Liver (tissue), 9 donors: Measurements from ENCODE around the gene JDP2. TPM values are rescaled to one million over a fixed set of nuclear protein-coding genes. Genes with fewer than 3 reads are reported as not detected.

Experiments
- DNase-seq: peaks from one replicate; pipeline ENCODE4 v3.0.0-alpha.2; 2017; ENCODE audit warnings: low spot score
- H3K27ac ChIP-seq, 2 donors: one replicate each; pipeline ENCODE4 v1.7.0; 2013; ENCODE audit warnings: inconsistent platforms in 2 of 2, low read length in 2 of 2, control low read depth in 1 of 2, low read depth in 1 of 2, mild to moderate bottlenecking in 1 of 2
- H3K27me3 ChIP-seq, 4 donors: one replicate each; pipeline versions ENCODE4 v1.6.1 to v1.7.0; 2013; ENCODE audit warnings: low read length in 3 of 4, inconsistent platforms in 1 of 4, mild to moderate bottlenecking in 1 of 4, moderate library complexity in 1 of 4; ENCODE audit not compliant: control insufficient read depth in 4 of 4, insufficient read depth in 4 of 4
- H3K36me3 ChIP-seq, 4 donors: one replicate each; pipeline versions ENCODE4 v1.6.1 to v1.7.0; 2013; ENCODE audit warnings: low read length in 3 of 4, mild to moderate bottlenecking in 3 of 4, low read depth in 1 of 4, moderate library complexity in 1 of 4; ENCODE audit not compliant: control insufficient read depth in 4 of 4, insufficient read depth in 3 of 4
- H3K4me1 ChIP-seq, 4 donors: one replicate each; pipeline versions ENCODE4 v1.6.1 to v1.7.0; 2013; ENCODE audit warnings: low read length in 3 of 4, mild to moderate bottlenecking in 3 of 4, moderate library complexity in 1 of 4; ENCODE audit not compliant: control insufficient read depth in 4 of 4, insufficient read depth in 4 of 4
- H3K4me3 ChIP-seq, 3 donors: one replicate each; pipeline versions ENCODE4 v1.6.1 to v1.7.0; 2013; ENCODE audit warnings: low read length in 3 of 3, control low read depth in 1 of 3, low read depth in 1 of 3, mild to moderate bottlenecking in 1 of 3
- H3K9ac ChIP-seq, 2 donors: one replicate each; pipeline ENCODE4 v1.7.0; 2013; ENCODE audit warnings: low read length in 2 of 2, mild to moderate bottlenecking in 2 of 2, moderate library complexity in 2 of 2, control low read depth in 1 of 2, low read depth in 1 of 2
- H3K9me3 ChIP-seq, 4 donors: one replicate each; pipeline versions ENCODE4 v1.6.1 to v1.7.0; 2013; ENCODE audit warnings: low read length in 3 of 4; ENCODE audit not compliant: control insufficient read depth in 4 of 4
- ATF3 ChIP-seq: IDR thresholded peaks from 2 replicates; pipeline ENCODE4 v1.6.1; 2016; ENCODE audit warnings: antibody characterized with exemption
- CTCF ChIP-seq: fragments of 150-350 bp; IDR thresholded peaks from 2 replicates; pipeline ENCODE4 v1.5.1; 2017; ENCODE audit warnings: improper control_type of control experiment, low read depth, low read length; ENCODE audit not compliant: missing input control
- EGR1 ChIP-seq, 2 donors: IDR thresholded peaks; 2 replicates each; pipeline ENCODE4 v1.6.1; 2016 to 2018; ENCODE audit warnings: antibody characterized with exemption in 2 of 2, low read depth in 2 of 2
- GABPA ChIP-seq, 2 donors: IDR thresholded peaks in 1 of 2; conservative IDR thresholded peaks in 1 of 2; 2 replicates each; pipeline ENCODE4 v1.6.1; 2016; ENCODE audit warnings: antibody characterized with exemption in 2 of 2, mild to moderate bottlenecking in 1 of 2, moderate library complexity in 1 of 2
- HNF4A ChIP-seq, 2 donors: conservative IDR thresholded peaks; 2 replicates each; pipeline ENCODE4 v1.6.1; 2016; ENCODE audit warnings: antibody characterized with exemption in 2 of 2, mild to moderate bottlenecking in 2 of 2
- HNF4G ChIP-seq: IDR thresholded peaks from 2 replicates; pipeline ENCODE4 v1.6.1; 2016; ENCODE audit warnings: antibody characterized with exemption
- JUND ChIP-seq, 2 donors: IDR thresholded peaks; 2 replicates each; pipeline ENCODE4 v1.6.1; 2016; ENCODE audit warnings: antibody characterized with exemption in 2 of 2
- MAX ChIP-seq: IDR thresholded peaks from 2 replicates; pipeline ENCODE4 v1.6.1; 2016; ENCODE audit warnings: antibody characterized with exemption
- NR2F2 ChIP-seq: IDR thresholded peaks from 2 replicates; pipeline ENCODE4 v1.6.1; 2016; ENCODE audit warnings: antibody characterized with exemption
- RAD21 ChIP-seq, 2 donors: IDR thresholded peaks; 2 replicates each; pipeline ENCODE4 v1.6.1; 2016; ENCODE audit warnings: antibody characterized with exemption in 2 of 2, mild to moderate bottlenecking in 2 of 2
- REST ChIP-seq: IDR thresholded peaks from 2 replicates; pipeline ENCODE4 v1.6.1; 2016; ENCODE audit warnings: antibody characterized with exemption, mild to moderate bottlenecking
- RXRA ChIP-seq, 2 donors: IDR thresholded peaks; 2 replicates each; pipeline ENCODE4 v1.6.1; 2017 to 2018; ENCODE audit warnings: antibody characterized with exemption in 2 of 2, mild to moderate bottlenecking in 1 of 2
- SP1 ChIP-seq: IDR thresholded peaks from 2 replicates; pipeline ENCODE4 v1.6.1; 2018; ENCODE audit warnings: antibody characterized with exemption, mild to moderate bottlenecking
- TAF1 ChIP-seq: conservative IDR thresholded peaks from 2 replicates; pipeline ENCODE4 v1.6.1; 2016; ENCODE audit warnings: antibody characterized with exemption, mild to moderate bottlenecking
- YY1 ChIP-seq: IDR thresholded peaks from 2 replicates; pipeline ENCODE4 v1.6.1; 2016; ENCODE audit warnings: antibody characterized with exemption, mild to moderate bottlenecking
- ZBTB33 ChIP-seq: IDR thresholded peaks from 2 replicates; pipeline ENCODE4 v1.6.1; 2016; ENCODE audit warnings: antibody characterized with exemption
- WGBS: extraction: QIAGEN DNeasy Blood & Tissue Kit; methylation state at CpG from one replicate; pipeline ENCODE4 v1.1.7; 2013; 5-methylcytosine and 5-hydroxymethylcytosine counted together
- polyA plus RNA-seq, 2 donors: library from polyadenylated mRNA; stranded (reverse) in 1 of 2; unstranded in 1 of 2; fragments of 200-250 nt in 1 of 2; fragments of >200 nt in 1 of 2; fragmentation: Nextera tagmentation in 1 of 2; extraction: Ambion mirVana in 1 of 2; gene quantifications; one replicate each; pipeline versions ENCODE4 v1.2.1 to v1.2.3, GENCODE V29; 2013 to 2015
- total RNA-seq, 2 donors: library from RNA; depleted of rRNA; stranded (reverse); fragments of >200 nt; gene quantifications; one replicate each; pipeline ENCODE4 v1.2.3, GENCODE V29; 2014
- donor health status: healthy.
- donor health status: healthy.
- donor health status: healthy.
- donor health status: healthy.
- donor health status: healthy.

Gene JDP2
- total and polyA plus RNA-seq, 4 donors: 2.4 to 14.6 (median 8.7) TPM

DNA sequence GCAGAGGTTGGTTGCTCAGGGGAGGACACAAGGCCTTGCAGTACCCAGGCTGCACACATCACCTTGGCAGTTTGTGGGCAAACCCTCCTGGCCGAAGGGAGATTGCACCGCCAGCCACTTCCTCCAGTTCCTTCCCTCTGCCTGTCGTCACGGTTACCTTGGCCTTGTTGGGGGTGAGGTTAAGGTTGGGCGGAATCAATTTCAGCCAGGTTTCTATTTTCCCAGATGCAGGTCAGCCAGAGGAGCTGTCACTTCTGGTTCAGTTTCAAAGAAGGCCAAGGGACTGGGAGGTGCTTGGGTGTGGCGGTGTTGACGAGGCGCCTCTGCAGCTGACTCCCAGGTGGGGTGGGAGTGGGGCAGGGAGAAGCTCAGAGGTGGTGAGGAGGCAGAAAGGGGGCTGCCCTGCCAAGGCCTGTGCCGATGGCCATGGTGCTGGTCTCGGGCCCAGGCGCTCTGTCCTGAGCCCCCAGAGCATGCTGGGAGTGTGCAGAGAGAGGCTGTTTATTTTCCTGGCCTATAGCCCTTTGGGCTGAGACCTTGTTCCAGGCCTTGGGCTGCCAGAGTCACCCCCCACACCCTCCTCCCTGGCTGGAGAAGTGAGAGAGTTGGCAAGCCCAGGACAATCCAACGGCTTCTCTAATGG is 31.4 kb downstream of the JDP2 start:
- Histone ChIP-seq H3K9ac (no peak overlapping the region), H3K27me3 (no peaks in the 10 kb centered on the region), H3K27ac (peak overlapping the region; percentile 4 to 44), H3K4me3 (no peak overlapping the region), H3K36me3 (peaks cover 0 to 2% (median 0%) of the 10 kb centered on the region in 4 donors), H3K4me1 (peaks cover 6 to 39% (median 16%) of the 10 kb centered on the region in 4 donors), H3K9me3 (no peaks in the 10 kb centered on the region)
- WGBS: 39% methylated on average over 12 of the region's 12 CpGs
- no peak for TF ChIP-seq TAF1
- peak; percentile 36 to 65 for TF ChIP-seq RXRA (IDR thresholded peaks at IDR 0.05)
- no peak for TF ChIP-seq RAD21 (IDR thresholded peaks at IDR 0.05)
- TF ChIP-seq MAX: peak; percentile 49
- peak; percentile 36 for TF ChIP-seq SP1
- TF ChIP-seq HNF4A (conservative IDR thresholded peaks at IDR 0.05): peak; percentile 54 to 59
- TF ChIP-seq YY1: peak; percentile 22
- TF ChIP-seq ATF3: no peak
- no peak for TF ChIP-seq ZBTB33
- TF ChIP-seq GABPA (IDR thresholded peaks at IDR 0.05 in 1 of 2, conservative IDR thresholded peaks at IDR 0.05 in 1 of 2): peak in 1 of 2 donors; percentile 15
- no peak for TF ChIP-seq REST
- no peak for DNase-seq

DNA sequence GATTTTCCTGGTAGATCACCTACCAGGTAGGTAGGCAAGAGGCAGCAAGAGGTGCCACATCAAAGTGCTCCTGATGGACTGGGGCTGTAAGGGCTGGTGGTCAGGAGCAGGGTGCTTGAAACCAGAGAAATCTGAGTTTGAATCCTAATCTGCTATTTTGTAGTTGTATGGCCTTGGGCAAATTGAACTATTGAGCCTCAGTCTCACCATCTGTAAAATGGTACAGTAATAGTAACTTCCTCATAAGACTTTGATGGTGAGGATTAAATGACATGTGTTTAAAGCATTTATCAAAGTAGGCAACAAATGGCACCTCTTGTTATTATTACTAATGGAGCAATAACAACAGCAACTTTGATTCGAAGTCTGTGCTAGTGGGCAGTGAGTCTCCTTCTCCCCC is 32.0 kb downstream of the JDP2 start:
- no peak overlapping the region for H3K4me3 ChIP-seq
- TF ChIP-seq SP1 (no peak), ZBTB33 (no peak), YY1 (no peak), HNF4G (no peak), CTCF (no peak), JUND (IDR thresholded peaks at IDR 0.05) (no peak), EGR1 (IDR thresholded peaks at IDR 0.05; ENCODE audit: low read depth in 2 of 2) (no peak), RAD21 (IDR thresholded peaks at IDR 0.05) (no peak), REST (no peak), MAX (no peak), NR2F2 (no peak), GABPA (IDR thresholded peaks at IDR 0.05 in 1 of 2, conservative IDR thresholded peaks at IDR 0.05 in 1 of 2) (no peak)
- no peaks in the 10 kb centered on the region for H3K27me3 ChIP-seq
- no peaks in the 10 kb centered on the region for H3K9me3 ChIP-seq
- no peak for DNase-seq
- WGBS: 97% methylated on average over 1 of the region's 1 CpG
- no peak overlapping the region for H3K9ac ChIP-seq
- H3K4me1 ChIP-seq: peaks cover 6 to 37% (median 13%) of the 10 kb centered on the region in 4 donors
- H3K27ac ChIP-seq: peak overlapping the region in 1 of 2 donors; percentile 44
- H3K36me3 ChIP-seq: peaks cover 0 to 2% (median 0%) of the 10 kb centered on the region in 4 donors
